GM19351 (cell line): Measurements from ENCODE around the gene CACNA1I.

Experiments used
- ATAC-seq: cut with Tn5 transposase; IDR thresholded peaks from one replicate; pipeline ENCODE4 v1.9.1; 2021; ENCODE audit warnings: mild to moderate bottlenecking, moderate library complexity; ENCODE audit not compliant: unreplicated experiment

The CACNA1I gene

DNA sequence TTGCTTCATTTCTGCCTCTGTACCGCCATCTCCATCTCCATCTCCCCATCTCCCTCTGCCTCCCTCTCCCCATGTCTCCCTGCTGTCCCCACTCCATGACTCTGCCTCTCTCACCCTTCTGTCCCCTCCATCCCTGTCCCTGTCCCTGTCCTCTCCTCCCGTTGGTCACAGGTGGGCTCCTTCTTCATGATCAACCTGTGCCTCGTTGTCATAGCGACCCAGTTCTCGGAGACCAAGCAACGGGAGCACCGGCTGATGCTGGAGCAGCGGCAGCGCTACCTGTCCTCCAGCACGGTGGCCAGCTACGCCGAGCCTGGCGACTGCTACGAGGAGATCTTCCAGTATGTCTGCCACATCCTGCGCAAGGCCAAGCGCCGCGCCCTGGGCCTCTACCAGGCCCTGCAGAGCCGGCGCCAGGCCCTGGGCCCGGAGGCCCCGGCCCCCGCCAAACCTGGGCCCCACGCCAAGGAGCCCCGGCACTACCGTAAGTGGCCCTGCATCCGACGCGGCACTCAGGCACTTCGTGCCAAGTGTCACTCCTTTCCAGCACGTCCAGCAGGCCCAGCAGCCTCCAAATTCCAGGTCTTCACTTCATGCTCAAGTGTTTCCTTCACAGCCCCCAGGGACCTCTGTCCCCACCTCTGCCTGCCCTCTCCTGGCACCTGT is 76.0 kb downstream of the CACNA1I start:
- no peak for ATAC-seq

DNA sequence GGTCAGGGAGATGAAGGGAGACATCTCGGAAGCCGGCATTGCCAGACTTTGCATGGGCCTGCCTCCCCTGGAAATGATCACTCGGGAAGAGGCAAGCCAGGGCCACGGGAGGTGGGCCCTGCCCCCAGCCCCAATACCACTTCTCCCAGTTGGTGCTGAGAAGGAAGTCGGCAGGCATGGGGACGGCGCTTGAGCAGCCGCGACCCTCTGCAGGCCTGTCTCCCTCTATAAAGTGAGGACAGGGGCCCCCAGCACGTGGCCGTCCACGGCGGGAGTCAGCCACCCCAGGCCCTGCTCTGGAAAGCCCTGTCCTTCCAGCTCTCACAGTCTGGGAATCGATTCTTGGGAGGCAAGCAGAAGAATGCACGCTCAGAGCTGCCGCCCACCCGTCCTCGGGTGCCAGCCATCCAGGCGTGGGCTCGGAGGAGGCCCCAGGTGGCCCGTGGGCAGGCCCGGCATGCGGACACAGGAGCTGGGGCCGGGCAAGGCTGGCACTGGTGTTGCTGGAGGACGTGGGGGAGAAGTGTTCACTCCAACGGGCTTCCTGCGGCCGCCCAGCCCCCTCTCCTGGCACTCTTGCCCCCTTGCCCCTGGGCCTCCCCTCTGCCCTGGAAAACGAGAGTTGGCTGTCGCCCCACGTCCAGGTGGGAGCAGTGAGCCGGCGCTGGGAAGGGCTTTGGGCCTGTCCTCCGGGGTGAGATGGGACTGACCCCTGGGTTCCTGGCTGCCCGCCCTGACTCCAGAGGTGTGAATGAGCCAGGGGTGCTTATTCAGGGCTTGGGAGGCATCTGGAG is 77.5 kb downstream of the CACNA1I start:
- ATAC-seq, result no peak

DNA sequence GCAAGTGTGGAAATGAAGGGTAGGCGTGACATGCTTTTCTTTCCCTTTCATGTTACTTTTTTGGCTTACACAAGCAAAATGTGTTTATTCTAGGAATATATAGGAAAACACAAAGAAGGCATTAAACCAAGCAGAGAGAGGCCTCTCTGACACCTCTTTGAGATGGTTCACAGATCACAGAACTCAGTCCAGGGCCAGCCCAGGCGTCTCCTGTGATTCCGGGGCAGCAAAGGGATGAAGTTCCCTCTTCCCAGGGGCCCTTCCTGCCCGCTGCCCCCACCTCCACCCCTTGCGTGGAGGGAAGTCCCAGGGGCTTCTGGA is 78.0 kb downstream of the CACNA1I start:
- no peak for ATAC-seq

DNA sequence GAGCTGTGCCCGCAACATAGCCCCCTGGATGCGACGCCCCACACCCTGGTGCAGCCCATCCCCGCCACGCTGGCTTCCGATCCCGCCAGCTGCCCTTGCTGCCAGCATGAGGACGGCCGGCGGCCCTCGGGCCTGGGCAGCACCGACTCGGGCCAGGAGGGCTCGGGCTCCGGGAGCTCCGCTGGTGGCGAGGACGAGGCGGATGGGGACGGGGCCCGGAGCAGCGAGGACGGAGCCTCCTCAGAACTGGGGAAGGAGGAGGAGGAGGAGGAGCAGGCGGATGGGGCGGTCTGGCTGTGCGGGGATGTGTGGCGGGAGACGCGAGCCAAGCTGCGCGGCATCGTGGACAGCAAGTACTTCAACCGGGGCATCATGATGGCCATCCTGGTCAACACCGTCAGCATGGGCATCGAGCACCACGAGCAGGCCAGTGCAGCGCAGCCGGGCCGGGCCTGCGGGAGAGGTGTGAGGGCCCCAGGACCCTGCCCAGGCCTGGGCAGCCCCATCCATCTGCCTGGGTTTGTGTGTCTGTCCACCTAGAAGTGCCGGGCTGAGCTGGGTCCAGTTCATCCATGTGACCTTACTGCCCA is 79.0 kb downstream of the CACNA1I start:
- ATAC-seq, result no peak

DNA sequence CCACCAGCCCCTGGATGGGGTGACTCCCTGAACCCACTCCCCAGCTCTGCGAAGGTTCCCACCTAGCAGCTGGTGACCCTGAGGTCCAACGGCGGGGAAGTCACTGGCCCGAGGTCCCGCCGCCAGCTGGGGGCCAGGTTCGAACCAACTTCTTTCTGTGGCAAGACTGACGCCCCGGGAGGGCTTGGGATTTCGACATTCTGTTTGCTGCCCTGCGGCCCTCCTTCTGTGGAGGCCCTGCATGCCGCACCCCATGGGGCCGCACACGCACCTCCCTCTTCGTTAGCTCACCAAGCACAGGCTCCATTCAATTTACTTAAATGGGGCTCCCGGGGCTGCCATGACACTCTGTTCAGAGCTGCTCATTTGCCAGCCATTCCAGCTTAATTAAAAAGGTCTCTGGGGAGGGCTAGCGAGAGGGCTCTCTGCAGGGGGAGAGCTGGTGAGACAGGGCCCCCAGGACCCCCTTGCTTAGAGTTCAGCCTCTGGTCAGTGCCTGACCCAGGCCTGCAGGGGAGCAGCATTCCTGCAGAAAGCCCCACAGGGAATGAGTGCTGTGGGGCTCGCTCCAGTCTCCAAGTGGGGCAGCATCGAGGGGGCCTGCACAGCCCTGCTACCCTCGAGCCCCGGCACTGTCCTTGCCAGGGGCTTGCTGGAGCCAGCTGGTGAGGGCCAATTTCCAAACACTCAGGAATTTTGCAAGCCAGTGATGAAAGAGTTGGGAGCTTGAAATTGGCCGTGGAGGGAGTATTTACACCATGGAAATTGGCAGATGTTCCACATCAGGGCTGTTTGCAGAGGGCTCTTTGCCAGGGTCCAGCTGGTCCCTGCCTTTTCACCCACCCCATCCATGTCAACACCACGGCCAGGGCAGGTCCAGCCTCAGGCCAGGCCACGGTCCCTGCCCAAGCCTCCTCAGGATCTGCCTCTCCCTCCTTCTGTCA is 80.8 kb downstream of the CACNA1I start:
- ATAC-seq, result no peak

DNA sequence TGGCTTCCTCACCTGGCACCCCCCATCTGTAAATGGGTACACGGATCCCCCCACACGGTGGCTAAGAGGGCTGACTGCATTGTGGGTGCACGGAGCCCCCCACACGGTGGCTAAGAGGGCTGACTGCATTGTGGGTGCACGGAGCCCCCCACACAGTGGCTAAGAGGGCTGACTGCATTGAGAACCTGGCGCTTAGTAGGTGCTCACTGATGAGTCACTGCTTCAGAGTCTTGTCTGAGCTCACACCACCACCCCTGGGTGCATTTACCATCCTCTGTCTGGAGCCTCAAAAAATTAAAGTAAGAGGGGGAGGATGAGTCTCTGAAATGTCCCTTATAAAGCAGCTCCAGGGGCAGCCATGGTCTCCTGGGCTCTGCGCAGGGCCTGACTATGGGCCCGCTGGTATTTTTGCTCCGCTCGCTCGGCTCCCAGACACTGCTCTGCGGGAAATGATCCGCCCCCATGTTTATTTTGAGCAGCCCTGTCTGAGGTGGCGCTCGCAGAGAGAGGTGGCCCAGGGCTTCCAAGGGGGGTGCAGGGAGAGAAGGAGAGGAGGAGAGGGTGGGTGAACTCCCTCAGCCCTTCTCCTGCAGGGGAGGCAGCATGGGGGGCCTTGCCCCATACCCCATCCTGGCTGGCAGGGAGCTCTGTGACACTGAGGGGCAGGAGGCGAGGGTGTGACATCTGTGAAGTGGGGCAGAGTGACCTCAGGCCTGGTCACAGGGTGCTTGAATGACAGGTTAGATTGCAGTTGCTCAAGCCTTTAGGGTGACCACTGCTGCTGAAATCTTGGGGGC is 82.6 kb downstream of the CACNA1I start:
- ATAC-seq, result no peak

DNA sequence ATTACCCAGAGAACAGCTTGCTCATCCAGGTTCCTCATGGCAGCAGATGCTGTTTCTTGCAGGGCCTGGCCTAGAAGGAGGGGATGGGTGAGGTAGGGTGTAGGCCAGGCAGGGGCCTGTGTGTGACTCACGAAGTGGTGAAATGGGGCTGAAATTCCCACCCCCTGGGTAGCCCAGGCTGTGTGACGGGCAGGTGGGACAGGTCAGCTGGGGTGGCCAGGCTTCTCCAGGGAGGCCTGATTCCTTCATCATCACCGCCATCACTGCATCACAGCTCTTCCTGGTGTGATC is 83.2 kb downstream of the CACNA1I start:
- no peak for ATAC-seq

DNA sequence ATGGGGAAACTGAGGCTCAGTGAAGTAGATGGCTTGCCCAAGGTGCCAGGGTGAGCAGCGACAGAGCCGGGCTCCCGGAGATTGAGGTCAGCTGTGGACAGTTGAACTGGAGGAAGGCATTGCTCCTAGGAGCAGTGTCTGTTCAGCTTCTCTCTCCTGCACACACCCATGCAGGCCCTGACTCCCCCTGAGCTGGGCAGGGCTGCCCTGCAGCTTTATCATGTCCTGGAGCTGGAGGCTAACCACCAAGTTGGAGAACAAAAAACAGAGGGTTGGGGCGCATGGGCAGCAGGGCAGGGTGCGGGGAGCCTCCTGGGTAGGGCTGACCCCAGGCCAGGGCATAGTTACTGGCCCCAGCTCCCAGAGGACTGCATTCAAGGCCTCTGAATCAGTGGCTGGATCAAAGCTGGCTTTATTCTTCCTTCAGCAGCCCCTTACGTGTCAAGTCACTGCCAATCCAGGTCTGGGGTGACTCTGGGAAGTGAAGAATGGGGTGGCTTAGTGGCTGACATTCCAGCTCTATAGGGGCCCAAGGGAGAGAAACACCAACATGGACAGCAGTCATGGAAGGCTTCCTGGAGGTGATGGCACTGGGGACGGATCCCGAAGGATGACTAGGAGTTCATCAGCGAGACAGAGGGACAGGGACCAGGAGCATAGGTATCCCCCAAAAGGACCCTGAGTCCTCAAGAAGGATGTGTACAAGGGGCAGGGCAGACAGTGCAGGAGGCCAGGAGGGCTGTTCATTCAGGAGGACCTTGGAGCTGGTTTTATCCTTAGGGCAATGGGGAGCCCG is 83.8 kb downstream of the CACNA1I start:
- ATAC-seq, result no peak

DNA sequence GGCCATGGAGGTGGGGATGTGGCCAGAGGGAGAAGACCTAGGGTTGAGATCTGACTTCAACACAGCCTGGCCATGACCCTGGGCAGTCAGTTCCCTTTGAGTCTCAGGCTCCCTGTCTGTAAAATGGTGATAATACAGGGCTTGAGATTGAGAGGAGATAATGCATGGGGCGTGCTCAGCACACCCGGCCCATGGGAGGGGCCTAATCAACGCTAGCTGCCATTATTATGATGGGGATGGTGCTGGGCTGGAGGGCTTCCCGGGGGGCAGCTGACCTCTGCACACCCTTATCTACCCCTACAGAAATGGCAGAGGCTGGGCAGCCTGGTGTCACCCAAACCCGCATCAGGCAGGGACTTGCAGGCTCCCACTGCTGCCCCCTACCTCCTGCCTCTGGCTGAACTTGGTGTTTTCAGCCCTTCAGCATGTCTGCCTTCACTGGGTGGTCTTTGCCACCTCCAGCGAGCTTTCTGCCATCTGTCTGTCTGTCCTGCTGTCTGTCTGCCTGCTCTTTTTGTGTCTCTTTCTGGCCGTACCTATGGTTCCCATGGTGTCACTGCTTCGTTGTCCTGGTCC is 84.5 kb downstream of the CACNA1I start:
- no peak for ATAC-seq

DNA sequence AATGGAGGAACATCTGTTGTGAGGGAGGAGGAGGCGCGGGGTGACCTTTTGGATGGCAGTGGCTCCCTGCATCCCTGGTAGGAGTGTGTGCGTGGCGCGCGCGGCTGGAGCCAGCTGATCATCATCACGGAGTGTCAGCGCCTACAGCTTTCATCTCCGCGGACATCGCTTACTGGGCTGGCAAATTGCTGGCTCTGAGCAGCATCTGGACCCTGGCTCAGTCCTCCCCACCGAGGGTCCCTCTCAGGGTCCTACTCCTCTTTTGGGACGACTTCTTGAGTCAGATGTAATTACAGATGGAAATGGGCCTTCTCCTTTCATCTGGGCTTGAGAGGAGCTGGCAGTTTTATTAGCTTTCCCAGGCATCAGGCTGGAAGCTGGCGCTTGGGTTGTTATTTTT is 85.3 kb downstream of the CACNA1I start:
- no peak for ATAC-seq

DNA sequence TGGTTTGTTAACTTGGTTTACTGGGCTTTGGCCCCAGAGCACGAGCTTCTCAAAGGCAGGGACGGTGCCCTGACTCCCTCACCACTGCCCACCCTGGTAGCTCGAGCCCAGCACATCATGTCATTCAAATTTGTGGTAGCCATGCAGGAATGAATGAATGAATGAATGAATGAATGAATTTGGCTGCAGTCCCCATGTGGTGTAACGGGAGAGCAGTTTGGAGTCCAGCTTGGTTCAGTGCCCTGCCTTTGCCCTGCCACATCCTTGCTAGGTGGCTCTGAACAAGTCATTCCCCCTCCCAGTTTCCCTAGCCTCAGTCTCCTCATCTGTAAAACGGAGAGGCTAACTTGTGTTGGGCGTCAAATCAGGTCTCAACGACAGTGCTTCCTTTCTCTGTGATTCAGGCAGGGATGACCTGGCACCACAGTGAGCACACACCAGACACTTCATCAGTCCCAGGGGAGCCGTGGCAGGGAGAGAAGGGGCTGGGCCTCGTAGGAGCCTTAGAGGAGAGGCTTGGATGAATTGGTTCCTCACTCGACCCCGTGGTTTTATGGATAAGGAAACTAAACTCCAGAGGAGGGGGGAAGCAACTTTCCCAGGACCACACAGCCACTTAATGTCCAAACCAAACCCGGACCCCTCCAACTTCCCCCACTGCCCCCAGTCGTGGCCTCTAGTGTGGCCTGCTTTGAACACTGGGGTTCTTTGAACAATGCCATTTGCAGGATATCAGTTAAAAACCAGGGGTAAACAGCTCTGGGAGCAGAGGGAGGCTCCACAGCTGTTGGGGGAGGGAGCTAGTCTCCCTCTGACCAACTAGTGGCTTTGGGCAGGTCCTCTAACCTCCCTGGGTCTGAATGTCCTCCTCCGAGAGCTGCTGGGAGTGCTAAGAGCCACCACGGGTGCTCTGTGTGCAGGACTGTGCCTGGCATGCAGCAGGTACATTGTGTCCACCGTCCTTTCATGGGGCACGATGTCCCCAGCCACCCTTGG is 86.2 kb downstream of the CACNA1I start:
- no peak for ATAC-seq

DNA sequence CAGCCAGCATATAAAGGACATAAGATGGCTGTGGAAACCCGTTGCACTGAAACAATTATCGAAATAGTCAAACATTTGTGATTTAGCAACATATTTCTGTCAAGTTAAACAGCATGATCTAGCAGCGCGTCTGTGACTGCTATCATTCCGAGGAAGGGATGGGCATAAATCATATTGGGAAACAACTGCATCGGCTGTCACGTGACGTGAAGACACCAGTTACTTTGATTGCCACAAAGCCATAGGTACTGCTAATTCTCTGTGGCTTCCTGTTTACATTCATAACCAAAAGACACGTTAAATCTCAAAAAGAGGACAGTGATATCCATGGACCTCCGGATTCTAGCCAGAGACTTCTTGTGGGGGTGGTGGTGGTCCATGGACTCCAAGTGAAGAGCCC is 87.8 kb downstream of the CACNA1I start:
- ATAC-seq, result no peak

DNA sequence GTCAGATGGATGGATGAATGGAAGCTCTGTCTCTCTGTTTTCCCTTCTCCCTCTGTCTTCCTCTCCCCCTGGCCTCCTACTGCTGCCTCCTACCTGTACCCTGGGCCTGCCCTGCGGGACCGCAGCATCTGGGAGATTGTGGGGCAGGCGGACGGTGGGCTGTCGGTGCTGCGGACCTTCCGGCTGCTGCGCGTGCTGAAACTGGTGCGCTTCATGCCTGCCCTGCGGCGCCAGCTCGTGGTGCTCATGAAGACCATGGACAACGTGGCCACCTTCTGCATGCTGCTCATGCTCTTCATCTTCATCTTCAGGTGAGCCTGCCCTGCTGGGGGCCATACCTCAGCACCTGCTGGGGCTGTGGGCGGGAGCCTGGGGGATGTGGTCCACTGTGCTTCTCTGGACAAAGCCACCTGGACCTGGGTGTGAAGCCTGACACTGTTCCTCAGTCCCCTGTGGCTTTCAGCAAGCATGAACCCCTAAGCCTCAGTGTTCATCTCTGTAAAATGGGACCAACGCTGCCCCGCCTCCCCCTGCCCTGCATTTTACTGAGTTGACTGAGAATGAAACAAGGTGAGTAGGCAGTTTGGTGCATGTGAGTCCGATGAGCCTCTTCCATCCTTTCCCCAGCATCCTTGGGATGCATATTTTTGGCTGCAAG is 88.4 kb downstream of the CACNA1I start:
- ATAC-seq, result no peak

DNA sequence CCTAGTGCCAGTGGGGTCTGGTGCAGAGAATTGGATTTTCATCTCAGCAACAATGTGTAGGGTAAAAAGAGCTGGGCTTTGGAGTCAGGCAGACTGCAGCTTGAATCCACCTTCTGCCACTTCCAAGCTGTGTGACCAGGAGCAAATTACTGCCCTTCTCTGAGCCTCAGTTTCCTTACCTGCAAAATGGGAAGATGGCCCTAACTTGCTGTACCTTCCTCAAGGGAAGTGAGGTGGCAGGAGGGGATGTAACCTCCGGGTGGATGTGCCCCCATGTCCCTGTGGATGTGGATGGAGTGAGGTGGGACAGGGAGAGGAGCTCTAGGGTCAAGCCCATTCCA is 90.9 kb downstream of the CACNA1I start:
- no peak for ATAC-seq

DNA sequence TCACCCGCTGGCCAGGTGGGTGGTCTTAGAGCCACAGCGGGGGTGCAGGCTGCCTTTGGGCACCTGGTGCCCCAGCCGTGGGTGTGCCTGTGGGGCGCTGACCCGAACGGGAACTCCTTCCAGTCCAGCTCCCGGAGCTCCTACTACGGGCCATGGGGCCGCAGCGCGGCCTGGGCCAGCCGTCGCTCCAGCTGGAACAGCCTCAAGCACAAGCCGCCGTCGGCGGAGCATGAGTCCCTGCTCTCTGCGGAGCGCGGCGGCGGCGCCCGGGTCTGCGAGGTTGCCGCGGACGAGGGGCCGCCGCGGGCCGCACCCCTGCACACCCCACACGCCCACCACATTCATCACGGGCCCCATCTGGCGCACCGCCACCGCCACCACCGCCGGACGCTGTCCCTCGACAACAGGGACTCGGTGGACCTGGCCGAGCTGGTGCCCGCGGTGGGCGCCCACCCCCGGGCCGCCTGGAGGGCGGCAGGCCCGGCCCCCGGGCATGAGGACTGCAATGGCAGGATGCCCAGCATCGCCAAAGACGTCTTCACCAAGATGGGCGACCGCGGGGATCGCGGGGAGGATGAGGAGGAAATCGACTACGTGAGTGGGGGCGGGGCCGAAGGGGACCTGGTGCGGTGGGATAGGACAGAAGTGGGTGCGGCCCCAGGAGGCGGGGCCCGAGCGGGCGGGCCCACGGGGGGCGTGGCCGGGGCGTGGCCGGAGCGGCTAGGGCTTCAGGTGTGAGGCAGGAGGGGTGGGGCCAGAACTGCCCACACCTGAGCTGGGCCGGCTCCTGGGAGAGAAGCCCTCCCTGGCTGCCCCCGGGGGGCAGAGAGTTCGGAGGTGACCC is 91.5 kb downstream of the CACNA1I start:
- no peak for ATAC-seq

DNA sequence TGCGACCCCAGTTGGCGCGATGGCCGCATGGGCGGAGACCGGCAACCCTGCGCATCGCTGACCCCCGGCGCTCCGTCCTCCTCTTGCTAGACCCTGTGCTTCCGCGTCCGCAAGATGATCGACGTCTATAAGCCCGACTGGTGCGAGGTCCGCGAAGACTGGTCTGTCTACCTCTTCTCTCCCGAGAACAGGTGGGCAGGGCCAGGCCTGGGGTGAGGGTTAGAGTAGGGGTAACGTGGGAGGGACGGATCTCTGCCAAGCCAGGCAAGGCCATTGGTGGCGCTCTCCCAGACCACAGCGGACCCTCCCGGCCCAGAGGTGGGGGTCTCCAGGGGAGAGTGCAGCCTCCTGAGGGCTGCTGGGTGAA is 92.1 kb downstream of the CACNA1I start:
- ATAC-seq, result no peak

DNA sequence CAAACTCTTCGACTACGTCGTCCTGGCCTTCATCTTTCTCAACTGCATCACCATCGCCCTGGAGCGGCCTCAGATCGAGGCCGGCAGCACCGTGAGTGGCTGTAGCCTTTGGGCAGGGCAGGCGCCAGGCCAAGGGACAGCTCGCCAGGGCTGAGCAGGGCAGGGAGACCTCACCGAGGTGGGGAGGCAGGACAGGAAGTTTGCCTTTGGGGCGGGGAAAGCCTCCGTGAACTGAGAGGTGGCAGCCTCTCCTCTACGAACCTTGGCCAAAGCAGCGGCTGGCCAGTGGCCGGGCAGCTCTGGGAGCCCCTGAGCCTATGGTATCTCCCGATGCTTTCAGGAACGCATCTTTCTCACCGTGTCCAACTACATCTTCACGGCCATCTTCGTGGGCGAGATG is 93.2 kb downstream of the CACNA1I start:
- ATAC-seq, result no peak
